ENCODE results near the gene RORC.

DNA sequence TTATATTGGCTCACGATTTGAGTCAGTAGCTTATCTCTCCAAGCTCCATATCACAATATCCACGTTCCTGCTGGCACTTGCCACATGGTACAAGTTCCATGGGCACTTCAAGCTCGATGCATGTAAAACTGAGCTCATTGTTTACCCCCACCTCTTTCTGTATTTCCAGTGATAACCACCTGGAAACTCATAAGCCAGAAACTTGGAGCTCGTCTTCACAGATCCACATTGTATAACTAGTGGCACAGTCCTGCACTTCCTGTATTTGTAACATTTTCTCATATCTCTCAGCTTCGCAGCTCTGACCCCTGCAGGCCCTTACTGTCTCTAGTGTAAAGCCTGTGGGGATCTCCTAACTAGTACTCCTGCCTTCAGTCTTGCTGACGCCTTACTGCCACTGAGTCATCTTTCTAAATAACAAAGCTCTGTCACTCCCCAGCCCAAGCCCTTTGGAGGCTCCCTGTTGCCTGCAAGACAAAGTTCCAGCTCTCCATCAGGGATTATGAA, 14.5 kb upstream of the RORC start:
- TF ChIP-seq CTCF (conservative IDR thresholded peaks at IDR 0.05 in 1 of 2, IDR thresholded peaks at IDR 0.05 in 1 of 2; ENCODE audit: extremely low read depth in 1 of 2, insufficient read depth in 1 of 2, low read depth in 1 of 2, low read length in 2 of 2) (peak in 1 of 2 donors; percentile 9), EZH2 (IDR thresholded peaks at IDR 0.05; ENCODE audit: borderline replicate concordance, low read length) (no peak)
